Stimulated activated CD8-positive, alpha-beta memory T cell treated with anti-CD3 and anti-CD28 coated beads, Interleukin-4, amount 100 ng/mL, for 24 hours (primary cell): Measurements from ENCODE around the gene KRTAP3-3.
"Not testable (repeated sequence)": the region's sequence is repeated elsewhere in the genome, so short reads cannot be mapped to it uniquely, and the experiment has no call there.

Experiments
- DNase-seq: peaks from one replicate; pipeline ENCODE4 v3.0.0-alpha.2; 2020; ENCODE audit warnings: low read depth

The KRTAP3-3 gene

DNA sequence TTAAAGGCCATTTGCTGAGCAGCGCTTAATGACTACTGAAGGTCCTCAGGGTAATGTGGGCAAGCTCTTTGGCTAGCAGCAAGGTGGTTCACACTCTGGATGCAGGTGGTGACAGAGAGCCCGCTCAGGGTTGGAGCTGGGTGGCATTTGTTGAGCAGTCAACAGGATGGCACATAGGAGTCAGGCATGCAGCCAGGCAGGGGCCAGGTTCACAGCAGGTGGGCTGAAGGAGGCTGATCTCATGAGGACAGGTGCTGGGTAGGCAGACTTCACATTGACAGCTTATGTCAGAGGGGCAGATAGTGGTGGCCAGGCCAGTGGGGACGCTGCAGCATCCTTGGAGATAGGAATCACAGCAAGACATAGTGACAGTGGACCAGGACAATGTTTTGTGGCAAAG lies 10.4 kb upstream of the KRTAP3-3 start:
- DNase-seq: no peak

- DNase-seq: no peak
Measured at GRCh38 chr17:41003926-41004325, 10.0 kb upstream of the KRTAP3-3 start.

- no peak for DNase-seq
Measured at GRCh38 chr17:41002814-41003213, 8.8 kb upstream of the KRTAP3-3 start.

GRCh38 chr17:41001795-41002194 lies 7.8 kb upstream of the KRTAP3-3 start:
- no peak for DNase-seq

DNA sequence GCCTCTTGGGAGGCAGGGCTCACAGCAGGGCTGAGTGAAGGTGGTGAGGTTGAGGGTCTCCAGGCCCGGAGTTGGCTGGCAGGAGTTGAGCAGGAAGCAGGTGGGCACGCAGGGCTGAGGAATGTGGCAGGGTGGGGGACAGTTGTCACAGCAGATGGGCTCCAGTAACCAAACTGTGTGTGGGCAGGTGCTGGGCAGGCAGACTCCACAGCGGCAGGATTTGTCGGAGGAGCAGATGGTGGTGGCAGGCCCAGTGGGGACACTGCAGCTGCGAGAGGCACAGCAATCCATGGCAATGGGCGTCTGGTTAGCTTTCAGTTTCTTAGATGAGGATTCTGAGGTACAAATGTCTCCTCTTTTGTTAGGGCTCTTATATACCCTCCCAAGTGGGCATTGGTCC lies 5.6 kb upstream of the KRTAP3-3 start, which contains the start of gene KRTAP3-2:
KRTAP3-2 (minus strand) TSS at position 344 of the 400 bp plus-strand sequence; CDS start at position 291, 53 bp downstream.
- not testable (repeated sequence) for DNase-seq

GRCh38 chr17:40997361-40997760 lies 3.4 kb upstream of the KRTAP3-3 start:
- no peak for DNase-seq

GRCh38 chr17:40996829-40997228 lies 2.9 kb upstream of the KRTAP3-3 start:
- DNase-seq: no peak

DNA sequence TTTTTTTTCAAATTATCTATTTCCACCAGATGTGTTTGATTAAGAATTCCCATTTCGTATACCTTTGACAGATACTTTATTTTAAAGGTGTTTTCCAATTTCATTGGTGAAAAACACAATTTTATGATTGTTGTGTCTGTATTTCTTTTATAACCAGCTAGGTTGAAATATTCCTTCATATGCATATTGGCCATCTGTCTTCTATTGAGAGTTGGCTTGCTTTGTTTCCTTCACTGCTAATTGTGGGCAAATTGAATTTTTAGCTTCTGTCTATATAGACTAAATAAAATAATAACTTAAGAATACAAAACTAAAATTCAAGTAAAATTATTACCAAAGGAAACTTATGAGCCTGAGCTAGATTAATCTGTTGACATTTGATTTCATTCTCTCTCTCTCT lies 1.2 kb upstream of the KRTAP3-3 start:
- DNase-seq: no peak

DNA sequence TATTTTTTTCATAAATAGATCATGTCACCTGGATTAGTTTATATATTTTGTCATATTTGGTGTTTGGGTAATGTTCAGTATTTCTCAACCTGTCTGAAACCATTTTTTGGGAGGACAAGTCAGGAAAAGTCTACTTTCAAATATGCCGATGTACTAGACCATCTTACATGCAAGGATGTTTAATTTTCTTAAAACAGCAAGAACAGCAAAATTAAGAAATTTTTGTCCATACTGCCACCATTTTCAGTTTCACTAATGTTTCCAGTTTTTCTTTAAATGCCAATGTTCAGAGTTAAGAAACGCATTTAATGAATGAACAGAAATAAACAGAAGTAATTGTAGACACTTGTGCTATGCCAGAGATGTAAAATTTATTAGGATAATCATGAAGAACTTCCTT lies 880 bp downstream of the KRTAP3-3 start:
- no peak for DNase-seq

GRCh38 chr17:40992666-40993065 lies 1.3 kb downstream of the KRTAP3-3 start:
- no peak for DNase-seq

- DNase-seq: no peak
Measured at GRCh38 chr17:40986920-40987319, 7.0 kb downstream of the KRTAP3-3 start.

DNA sequence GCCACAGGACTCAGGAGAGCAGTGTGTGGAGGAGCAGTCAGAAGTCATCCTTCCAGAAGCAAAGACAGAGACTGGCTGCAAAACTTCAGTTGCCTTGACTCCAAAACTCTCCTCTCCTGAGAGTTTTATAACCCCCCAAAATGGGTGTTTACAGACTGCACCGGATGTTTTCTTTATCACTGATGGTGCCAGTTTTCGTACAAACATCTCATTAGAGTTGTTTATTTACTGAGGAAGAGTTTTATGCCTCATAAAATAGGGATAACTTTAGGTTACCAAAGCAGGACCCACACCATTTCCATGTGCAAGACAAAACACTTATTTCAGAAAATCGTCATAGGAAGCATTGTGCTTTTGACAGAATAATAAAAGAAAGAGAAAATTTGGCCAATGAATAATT lies 9.7 kb downstream of the KRTAP3-3 start, which contains the start of gene KRT40:
KRT40 (minus strand) TSS at position 101 of the 400 bp plus-strand sequence; CDS start at position 48, 53 bp downstream.
- no peak for DNase-seq

DNA sequence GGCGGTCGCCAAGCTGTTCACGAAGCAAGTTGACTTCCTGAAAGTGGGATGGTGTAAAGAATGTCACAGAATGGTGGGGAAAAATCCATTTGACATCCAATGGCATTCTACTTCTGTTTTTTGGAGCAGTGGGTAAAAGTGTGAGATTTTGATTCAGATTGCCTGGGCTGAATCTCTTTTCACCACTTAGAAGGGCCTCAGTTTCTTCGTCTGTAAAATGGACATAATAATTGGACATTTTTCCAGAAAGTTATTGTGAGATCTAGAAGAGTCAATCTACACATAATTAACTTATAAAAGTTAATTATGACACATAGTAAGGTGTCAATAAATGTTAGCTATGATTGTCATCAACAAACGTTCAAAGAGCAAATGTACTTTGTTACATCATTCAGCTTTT lies 12.8 kb downstream of the KRTAP3-3 start:
- no peak for DNase-seq

GRCh38 chr17:40980596-40980995 lies 13.4 kb downstream of the KRTAP3-3 start:
- DNase-seq: no peak

GRCh38 chr17:40980117-40980516 lies 13.8 kb downstream of the KRTAP3-3 start:
- no peak for DNase-seq

GRCh38 chr17:40978575-40979151 lies 15.3 kb downstream of the KRTAP3-3 start:
- DNase-seq: no peak

DNA sequence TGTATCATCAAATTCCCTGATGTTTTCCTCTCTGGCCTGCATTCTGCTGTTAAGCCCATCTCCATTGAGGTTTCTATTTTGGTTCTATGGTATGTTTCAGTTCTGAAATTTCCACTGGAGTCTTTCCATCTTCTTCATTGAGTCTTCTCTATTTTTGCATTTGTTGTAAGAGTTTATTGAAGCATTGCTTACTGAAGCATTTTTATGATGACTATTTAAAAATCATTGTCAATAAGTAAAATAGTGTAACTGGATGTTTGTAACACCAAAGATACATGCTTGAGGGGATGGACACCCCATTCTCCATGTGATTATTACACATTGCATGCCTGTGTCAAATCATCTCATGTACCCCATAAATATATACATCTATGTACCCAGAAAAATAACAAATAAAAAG lies 18.4 kb downstream of the KRTAP3-3 start:
- DNase-seq: no peak

DNA sequence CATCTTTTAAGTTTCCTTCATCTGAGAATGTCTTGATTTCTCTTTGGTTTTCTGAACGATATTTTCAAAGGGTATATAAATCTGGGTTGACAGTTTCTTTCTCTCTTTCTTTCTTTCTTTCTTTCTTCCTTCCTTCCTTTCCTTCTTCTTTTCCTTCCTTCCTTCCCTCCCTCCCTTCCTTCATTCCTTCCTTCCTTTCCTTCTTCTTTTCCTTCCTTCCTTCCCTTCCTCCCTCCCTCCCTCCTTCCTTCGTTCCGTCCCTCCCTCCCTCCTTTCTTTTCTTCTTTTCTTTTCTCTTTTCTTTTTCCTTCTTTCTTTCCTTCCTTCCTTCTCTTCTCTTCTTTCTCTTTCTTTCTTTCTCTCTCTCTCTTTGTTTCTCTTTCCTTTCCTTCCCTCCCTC lies 19.6 kb downstream of the KRTAP3-3 start:
- no peak for DNase-seq

GRCh38 chr17:40967582-40967981 lies 26.4 kb downstream of the KRTAP3-3 start:
- no peak for DNase-seq

DNA sequence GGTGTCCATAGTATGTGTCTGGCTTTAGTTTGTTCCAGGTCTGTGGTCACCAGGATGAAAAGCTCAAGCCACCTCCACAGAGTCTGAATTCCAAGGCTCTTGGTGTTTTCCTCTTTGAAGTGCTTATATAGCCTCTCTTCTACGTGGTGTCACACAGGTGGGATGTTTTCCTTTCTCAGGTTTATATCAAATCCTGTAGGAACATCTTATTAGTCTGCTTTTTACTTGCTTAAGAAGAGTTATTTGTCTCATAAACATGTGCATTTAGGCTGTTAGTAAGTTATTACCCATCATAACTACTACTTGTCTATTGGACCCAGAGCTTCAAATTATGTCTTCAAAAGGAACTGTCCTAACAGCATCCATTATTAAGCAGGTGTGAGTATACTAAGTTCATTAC lies 27.1 kb downstream of the KRTAP3-3 start, which contains the start of gene KRT39:
KRT39 (minus strand) TSS at position 101 of the 400 bp plus-strand sequence; CDS start at position 9, 92 bp downstream.
- DNase-seq: no peak

- no peak for DNase-seq
Measured at GRCh38 chr17:40963838-40964237, 30.1 kb downstream of the KRTAP3-3 start.

GRCh38 chr17:40962059-40962561 lies 31.9 kb downstream of the KRTAP3-3 start:
- DNase-seq: no peak

GRCh38 chr17:40961591-40961990 lies 32.4 kb downstream of the KRTAP3-3 start:
- no peak for DNase-seq

DNA sequence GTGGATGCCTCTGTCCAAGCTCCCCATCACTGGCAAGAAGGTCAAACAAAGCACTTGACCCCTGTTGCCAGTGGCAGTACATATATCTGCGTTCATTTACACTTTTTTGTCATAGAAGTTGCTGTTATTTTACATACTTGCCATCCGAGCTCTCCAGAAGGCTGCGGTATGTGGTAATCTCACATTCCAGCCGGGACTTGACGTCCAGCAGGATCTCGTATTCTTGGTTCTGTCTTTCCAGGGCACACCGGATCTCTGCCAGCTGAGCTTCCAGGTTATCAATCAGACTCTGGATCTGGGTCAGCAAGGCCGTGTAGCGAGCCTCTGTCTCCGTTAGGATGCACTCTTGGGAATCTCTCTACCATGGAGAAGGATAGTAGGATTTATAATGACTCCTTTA lies 33.8 kb downstream of the KRTAP3-3 start:
- no peak for DNase-seq
